ENCODE data around the gene EHD1. TPM values are rescaled to one million over a fixed set of nuclear protein-coding genes. Genes with fewer than 3 reads are reported as not detected.

EHD1 gene
- polyA plus RNA-seq, 1 donor (not counting 4 experiments of a cell fraction or from before 2014, with no cell fraction given), result 73.9 TPM

DNA sequence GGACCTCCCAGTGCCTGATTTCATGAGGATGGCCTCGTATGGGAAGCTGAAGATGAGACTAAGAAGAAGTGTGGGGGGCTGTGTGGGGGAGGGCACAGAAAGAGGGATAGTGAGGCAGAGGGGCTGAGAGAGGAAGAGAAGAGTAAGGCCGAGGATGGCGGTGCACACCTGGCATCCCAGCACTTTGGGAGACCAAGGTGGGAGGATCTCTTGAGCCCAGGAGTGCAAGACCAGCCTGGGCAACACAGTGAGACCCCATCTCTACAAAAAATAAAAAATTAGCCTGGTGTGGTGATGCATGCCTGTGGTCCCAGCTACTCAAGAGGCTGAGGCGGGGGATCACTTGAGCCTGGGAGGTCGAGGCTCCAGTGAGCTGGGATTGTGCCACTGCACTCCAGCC, 13.5 kb upstream of the EHD1 start:
- Histone ChIP-seq H3K4me2 (ENCODE audit: control insufficient read depth, extremely low read depth, insufficient read depth, low read depth, low read length) (no peak overlapping the region), H3K9ac (ENCODE audit: control insufficient read depth, extremely low read depth, insufficient read depth, low read length) (no peak overlapping the region), H2AFZ (ENCODE audit: control insufficient read depth, low read length) (no peak overlapping the region), H3K79me2 (ENCODE audit: control insufficient read depth, insufficient read depth, low read length) (no peaks in the 10 kb centered on the region), H3K4me1 (ENCODE audit: control insufficient read depth, extremely low read depth, insufficient read depth, low read length) (peaks cover 7% of the 10 kb centered on the region), H3K27me3 (ENCODE audit: control insufficient read depth, extremely low read depth, insufficient read depth, low read length) (no peaks in the 10 kb centered on the region), H3K9me1 (ENCODE audit: control insufficient read depth, extremely low read depth, insufficient read depth, low read length) (no peaks in the 10 kb centered on the region), H3K36me3 (ENCODE audit: control insufficient read depth in 2 of 2, extremely low read depth in 1 of 2, insufficient read depth in 2 of 2, low read length in 2 of 2) (peaks cover 0 to 5% of the 10 kb centered on the region in 2 experiments), H3K9me3 (ENCODE audit: control insufficient read depth, low read depth, low read length) (no peaks in the 10 kb centered on the region), H4K20me1 (ENCODE audit: control insufficient read depth, extremely low read depth, insufficient read depth, low read length) (no peaks in the 10 kb centered on the region), H3K27ac (ENCODE audit: control insufficient read depth, insufficient read depth, low read length) (no peak overlapping the region), H3K4me3 (ENCODE audit: control insufficient read depth in 2 of 3, extremely low read depth in 1 of 3, insufficient read depth in 2 of 3, low read depth in 1 of 3, low read length in 3 of 3) (no peak overlapping the region)
- no peak for DNase-seq (ENCODE audit: low read depth, low spot score)
- dilution Hi-C loops (cut with MboI; ENCODE audit: extremely low pct_ligation_motif_present, low sequenced_read_pairs), result no loop called here
- no peak for FAIRE-seq
- no peak for TF ChIP-seq EZH2 (IDR thresholded peaks at IDR 0.05; ENCODE audit: low read length)
- TF ChIP-seq, protein P1, sequence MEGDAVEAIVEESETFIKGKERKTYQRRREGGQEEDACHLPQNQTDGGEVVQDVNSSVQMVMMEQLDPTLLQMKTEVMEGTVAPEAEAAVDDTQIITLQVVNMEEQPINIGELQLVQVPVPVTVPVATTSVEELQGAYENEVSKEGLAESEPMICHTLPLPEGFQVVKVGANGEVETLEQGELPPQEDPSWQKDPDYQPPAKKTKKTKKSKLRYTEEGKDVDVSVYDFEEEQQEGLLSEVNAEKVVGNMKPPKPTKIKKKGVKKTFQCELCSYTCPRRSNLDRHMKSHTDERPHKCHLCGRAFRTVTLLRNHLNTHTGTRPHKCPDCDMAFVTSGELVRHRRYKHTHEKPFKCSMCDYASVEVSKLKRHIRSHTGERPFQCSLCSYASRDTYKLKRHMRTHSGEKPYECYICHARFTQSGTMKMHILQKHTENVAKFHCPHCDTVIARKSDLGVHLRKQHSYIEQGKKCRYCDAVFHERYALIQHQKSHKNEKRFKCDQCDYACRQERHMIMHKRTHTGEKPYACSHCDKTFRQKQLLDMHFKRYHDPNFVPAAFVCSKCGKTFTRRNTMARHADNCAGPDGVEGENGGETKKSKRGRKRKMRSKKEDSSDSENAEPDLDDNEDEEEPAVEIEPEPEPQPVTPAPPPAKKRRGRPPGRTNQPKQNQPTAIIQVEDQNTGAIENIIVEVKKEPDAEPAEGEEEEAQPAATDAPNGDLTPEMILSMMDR (optimal IDR thresholded peaks at IDR 0.05 in 1 of 3, IDR thresholded peaks at IDR 0.05 in 1 of 3, conservative IDR thresholded peaks at IDR 0.05 in 1 of 3; ENCODE audit: extremely low read depth in 1 of 3, insufficient read depth in 2 of 3, low read length in 3 of 3), result no peak

DNA sequence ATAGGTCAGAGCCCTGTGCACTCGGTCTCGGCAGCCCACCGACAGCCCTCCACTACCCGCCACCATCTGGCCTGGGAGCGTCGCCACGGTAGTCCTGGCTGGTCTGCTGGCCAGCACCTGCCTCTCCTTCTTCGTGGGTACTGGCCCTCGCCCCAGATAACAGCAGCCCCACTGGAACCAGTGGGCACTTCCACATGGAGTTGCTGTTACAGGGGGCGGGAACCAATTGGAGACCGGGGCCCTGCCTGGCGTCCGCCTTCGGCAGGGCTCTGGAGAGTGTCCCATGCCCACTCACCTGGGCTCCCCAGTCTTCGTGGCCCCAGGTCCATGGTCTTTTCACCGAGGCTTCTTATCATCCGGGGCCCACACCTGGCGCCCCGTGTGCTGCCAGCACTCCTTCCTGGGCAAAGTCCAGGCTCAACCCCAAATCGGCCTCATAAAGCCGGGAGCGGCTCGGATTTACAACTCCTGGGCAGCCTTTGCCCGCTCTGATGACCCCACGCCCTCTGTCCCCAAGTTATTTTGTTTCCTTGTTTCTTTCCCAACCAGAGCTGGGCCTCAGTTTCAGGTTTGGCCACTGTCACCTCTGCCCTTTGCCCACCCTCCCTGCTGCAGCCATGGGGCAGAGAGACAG, 12.9 kb upstream of the EHD1 start:
- H3K27me3 ChIP-seq (ENCODE audit: control insufficient read depth, extremely low read depth, insufficient read depth, low read length), result no peaks in the 10 kb centered on the region
- peaks cover 0 to 5% of the 10 kb centered on the region in 2 experiments for H3K36me3 ChIP-seq (ENCODE audit: control insufficient read depth in 2 of 2, extremely low read depth in 1 of 2, insufficient read depth in 2 of 2, low read length in 2 of 2)
- no peak overlapping the region for H3K4me2 ChIP-seq (ENCODE audit: control insufficient read depth, extremely low read depth, insufficient read depth, low read depth, low read length)
- H3K4me1 ChIP-seq (ENCODE audit: control insufficient read depth, extremely low read depth, insufficient read depth, low read length), result peaks cover 7% of the 10 kb centered on the region
- dilution Hi-C loops (cut with MboI; ENCODE audit: extremely low pct_ligation_motif_present, low sequenced_read_pairs), result no loop called here
- DNase-seq (ENCODE audit: low read depth, low spot score), result no peak
- FAIRE-seq, result no peak
- H3K27ac ChIP-seq (ENCODE audit: control insufficient read depth, insufficient read depth, low read length), result no peak overlapping the region
- no peaks in the 10 kb centered on the region for H4K20me1 ChIP-seq (ENCODE audit: control insufficient read depth, extremely low read depth, insufficient read depth, low read length)
- TF ChIP-seq EZH2 (IDR thresholded peaks at IDR 0.05; ENCODE audit: low read length), result no peak
- TF ChIP-seq, protein P1 (optimal IDR thresholded peaks at IDR 0.05 in 1 of 3, IDR thresholded peaks at IDR 0.05 in 1 of 3, conservative IDR thresholded peaks at IDR 0.05 in 1 of 3; ENCODE audit: extremely low read depth in 1 of 3, insufficient read depth in 2 of 3, low read length in 3 of 3), result no peak
- no peak overlapping the region for H3K4me3 ChIP-seq (ENCODE audit: control insufficient read depth in 2 of 3, extremely low read depth in 1 of 3, insufficient read depth in 2 of 3, low read depth in 1 of 3, low read length in 3 of 3)
- no peaks in the 10 kb centered on the region for H3K79me2 ChIP-seq (ENCODE audit: control insufficient read depth, insufficient read depth, low read length)
- H3K9me1 ChIP-seq (ENCODE audit: control insufficient read depth, extremely low read depth, insufficient read depth, low read length), result no peaks in the 10 kb centered on the region
- H2AFZ ChIP-seq (ENCODE audit: control insufficient read depth, low read length), result no peak overlapping the region
- no peak overlapping the region for H3K9ac ChIP-seq (ENCODE audit: control insufficient read depth, extremely low read depth, insufficient read depth, low read length)
- H3K9me3 ChIP-seq (ENCODE audit: control insufficient read depth, low read depth, low read length), result no peaks in the 10 kb centered on the region
